Tibial artery (tissue), 4 donors: ENCODE results near the gene NRXN3.

Experiments
- DNase-seq, 2 donors: peaks; one replicate each; pipeline ENCODE4 v3.0.0-alpha.2; 2019
- H3K27ac ChIP-seq, 2 donors: fragments of 200-600 bp; sonication (generic) in 1 of 2; 1 replicate in 1 of 2; 2 replicates in 1 of 2; pipeline ENCODE4 v1.5.1; 2018 to 2019; ENCODE audit warnings: mild to moderate bottlenecking in 1 of 2
- H3K27me3 ChIP-seq, 2 donors: fragments of 200-600 bp; sonication (generic) in 1 of 2; one replicate each; pipeline versions ENCODE4 v1.5.1 to v1.6.0; 2016 to 2019
- H3K36me3 ChIP-seq, 3 donors: fragments of 200-600 bp; sonication (generic) in 2 of 3; one replicate each; pipeline ENCODE4 v1.5.1; 2016 to 2019; ENCODE audit warnings: mild to moderate bottlenecking in 2 of 3
- H3K4me1 ChIP-seq, 4 donors: fragments of 200-600 bp; sonication (generic) in 2 of 4; 1 replicate in 3 of 4; 2 replicates in 1 of 4; pipeline ENCODE4 v1.5.1; 2016 to 2019
- H3K4me3 ChIP-seq, 2 donors: fragments of 200-600 bp; sonication (generic) in 1 of 2; 1 replicate in 1 of 2; 2 replicates in 1 of 2; pipeline ENCODE4 v1.5.1; 2018 to 2019; ENCODE audit warnings: mild to moderate bottlenecking in 2 of 2
- H3K9me3 ChIP-seq, 3 donors: fragments of 200-600 bp; sonication (generic) in 1 of 3; one replicate each; pipeline ENCODE4 v1.5.1; 2016 to 2019
- intact Hi-C: fragments of 100-400 bp; cut with DNase I; formaldehyde crosslinking; loops from one replicate; pipeline ENCODE4 v1.15.0; 2023; ENCODE audit warnings: low total_unique reads
- TF ChIP-seq, protein P1 (sequence below), 2 experiments: fragments of 200-600 bp in 1 of 2; fragments of 450-650 bp in 1 of 2; IDR thresholded peaks; one replicate each; pipeline ENCODE4 v1.5.1; 2017 to 2019; ENCODE audit warnings: antibody characterized with exemption in 2 of 2, mild to moderate bottlenecking in 1 of 2, moderate library complexity in 1 of 2

NRXN3 gene

DNA sequence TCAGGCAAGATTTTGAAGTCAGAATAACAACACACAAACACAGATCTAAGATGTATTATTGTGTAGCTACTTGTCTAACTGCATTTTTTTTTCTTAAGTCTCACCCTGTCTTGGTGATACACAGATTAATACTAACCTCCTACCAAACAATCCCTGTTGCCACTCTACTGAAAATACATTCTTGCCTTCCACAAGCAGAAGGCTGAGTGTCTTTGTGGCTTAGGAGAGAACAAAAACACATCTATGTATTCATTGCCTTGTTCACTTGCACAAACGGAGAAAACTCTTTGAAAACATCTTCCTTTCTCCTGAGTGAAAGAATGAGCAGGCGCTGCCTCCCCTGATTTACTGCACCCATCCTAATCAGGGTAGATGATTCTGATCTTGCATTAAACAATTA lies 1398.9 kb downstream of the NRXN3 start:
- H3K9me3 ChIP-seq = no peaks in the 10 kb centered on the region
- H3K4me1 ChIP-seq = no peaks in the 10 kb centered on the region
- no peak overlapping the region for H3K27ac ChIP-seq
- no peaks in the 10 kb centered on the region for H3K36me3 ChIP-seq
- H3K27me3 ChIP-seq = no peaks in the 10 kb centered on the region
- no peak overlapping the region for H3K4me3 ChIP-seq
- no peak for DNase-seq
- intact Hi-C loops = no loop called here
- TF ChIP-seq, protein P1, sequence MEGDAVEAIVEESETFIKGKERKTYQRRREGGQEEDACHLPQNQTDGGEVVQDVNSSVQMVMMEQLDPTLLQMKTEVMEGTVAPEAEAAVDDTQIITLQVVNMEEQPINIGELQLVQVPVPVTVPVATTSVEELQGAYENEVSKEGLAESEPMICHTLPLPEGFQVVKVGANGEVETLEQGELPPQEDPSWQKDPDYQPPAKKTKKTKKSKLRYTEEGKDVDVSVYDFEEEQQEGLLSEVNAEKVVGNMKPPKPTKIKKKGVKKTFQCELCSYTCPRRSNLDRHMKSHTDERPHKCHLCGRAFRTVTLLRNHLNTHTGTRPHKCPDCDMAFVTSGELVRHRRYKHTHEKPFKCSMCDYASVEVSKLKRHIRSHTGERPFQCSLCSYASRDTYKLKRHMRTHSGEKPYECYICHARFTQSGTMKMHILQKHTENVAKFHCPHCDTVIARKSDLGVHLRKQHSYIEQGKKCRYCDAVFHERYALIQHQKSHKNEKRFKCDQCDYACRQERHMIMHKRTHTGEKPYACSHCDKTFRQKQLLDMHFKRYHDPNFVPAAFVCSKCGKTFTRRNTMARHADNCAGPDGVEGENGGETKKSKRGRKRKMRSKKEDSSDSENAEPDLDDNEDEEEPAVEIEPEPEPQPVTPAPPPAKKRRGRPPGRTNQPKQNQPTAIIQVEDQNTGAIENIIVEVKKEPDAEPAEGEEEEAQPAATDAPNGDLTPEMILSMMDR (IDR thresholded peaks at IDR 0.05) = no peak

DNA sequence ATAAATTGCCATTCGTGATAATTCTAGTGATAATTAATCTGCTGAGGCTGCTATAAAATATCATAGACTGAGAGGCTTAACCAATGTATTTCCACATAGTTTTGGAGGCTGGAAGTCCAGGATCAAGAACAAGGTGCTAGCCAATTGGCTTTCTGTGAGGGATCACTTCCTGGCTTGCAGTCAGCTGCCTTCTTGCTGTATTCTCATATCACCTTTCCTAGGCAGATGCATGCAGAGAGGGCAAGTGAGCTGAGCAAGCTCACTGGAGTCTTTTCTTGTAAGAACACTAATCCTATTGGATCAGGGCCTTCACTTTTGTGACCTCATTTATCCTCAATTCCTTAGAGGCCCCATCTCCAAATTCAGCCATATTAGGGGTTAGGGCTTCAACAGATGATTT lies 1400.5 kb downstream of the NRXN3 start:
- intact Hi-C loops = no loop called here
- no peak overlapping the region for H3K4me3 ChIP-seq

DNA sequence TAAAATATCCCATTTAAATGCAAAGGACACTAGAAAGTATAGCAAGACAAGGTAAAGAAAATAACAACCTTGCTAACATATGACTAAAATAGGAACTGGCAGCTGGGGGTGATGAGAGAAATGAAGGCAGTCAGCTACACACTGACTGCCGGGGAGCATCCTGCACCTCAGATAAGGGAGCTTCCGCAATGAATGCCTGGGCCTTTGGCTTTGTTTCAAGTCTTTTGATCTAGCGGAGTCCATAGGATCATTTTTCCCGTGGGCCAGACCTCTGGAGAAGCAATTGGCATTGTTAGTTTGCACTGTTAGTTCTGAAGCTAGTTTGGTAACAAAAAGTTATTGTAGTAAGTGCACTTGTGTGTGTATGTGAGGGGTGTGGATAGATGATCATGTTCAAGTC lies 1401.2 kb downstream of the NRXN3 start:
- no peak for DNase-seq
- Histone ChIP-seq H3K27me3 (no peaks in the 10 kb centered on the region), H3K9me3 (no peaks in the 10 kb centered on the region), H3K4me3 (no peak overlapping the region), H3K36me3 (no peaks in the 10 kb centered on the region), H3K27ac (no peak overlapping the region), H3K4me1 (no peaks in the 10 kb centered on the region)
- TF ChIP-seq, protein P1 (IDR thresholded peaks at IDR 0.05) = no peak
- intact Hi-C loops = no loop called here

More for the DNA sequence above, 1400.5 kb downstream of the NRXN3 start:
- no peaks in the 10 kb centered on the region for H3K36me3 ChIP-seq
- H3K27me3 ChIP-seq = no peaks in the 10 kb centered on the region
- H3K9me3 ChIP-seq = no peaks in the 10 kb centered on the region
- H3K4me1 ChIP-seq = no peaks in the 10 kb centered on the region
- no peak for DNase-seq
- TF ChIP-seq, protein P1 (IDR thresholded peaks at IDR 0.05) = no peak
- H3K27ac ChIP-seq = no peak overlapping the region

DNA sequence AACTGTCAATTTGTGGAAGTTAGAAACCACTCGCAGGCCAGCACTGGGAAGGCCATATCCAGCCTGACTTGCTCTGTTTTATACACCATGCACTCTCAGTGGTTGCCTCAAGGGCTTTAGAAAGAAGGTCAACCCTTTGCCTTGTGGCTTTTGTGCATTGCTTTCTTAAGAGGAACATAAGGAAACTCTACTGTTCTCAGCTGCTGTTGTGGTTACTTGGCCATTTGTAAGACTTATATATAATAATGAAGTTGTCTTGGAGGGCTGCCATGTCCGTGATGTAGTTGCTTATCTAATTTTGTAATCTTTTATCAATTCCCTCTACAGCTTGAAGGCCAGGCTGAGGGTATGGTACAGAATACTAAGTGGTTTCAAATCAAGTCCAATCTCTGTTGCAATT lies 1403.3 kb downstream of the NRXN3 start:
- Histone ChIP-seq H3K36me3 (no peaks in the 10 kb centered on the region), H3K4me3 (no peak overlapping the region), H3K9me3 (no peaks in the 10 kb centered on the region), H3K27ac (no peak overlapping the region), H3K27me3 (no peaks in the 10 kb centered on the region), H3K4me1 (no peaks in the 10 kb centered on the region)
- intact Hi-C loops = no loop called here
- DNase-seq = no peak
- TF ChIP-seq, protein P1 (IDR thresholded peaks at IDR 0.05) = no peak

DNA sequence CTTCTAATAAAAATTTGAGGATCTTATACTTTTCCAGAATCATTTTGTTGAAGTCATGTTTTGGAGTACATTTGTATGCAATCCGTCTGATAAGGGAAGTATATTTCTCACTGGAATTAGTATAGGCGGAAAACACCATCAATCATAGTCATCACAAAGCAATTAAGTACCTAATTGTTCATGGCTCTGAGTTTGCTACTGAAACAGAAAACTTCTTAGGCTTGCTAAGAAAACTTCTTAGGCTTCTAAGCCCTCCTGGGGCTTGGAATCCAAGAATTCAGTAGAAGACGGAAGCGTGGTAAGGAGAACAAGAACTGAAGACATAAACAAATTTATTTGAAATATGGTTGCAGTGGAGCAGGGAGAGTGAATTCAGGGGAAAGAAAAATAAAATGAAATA lies 1404.9 kb downstream of the NRXN3 start:
- Histone ChIP-seq H3K27me3 (no peaks in the 10 kb centered on the region), H3K4me3 (no peak overlapping the region), H3K27ac (no peak overlapping the region), H3K9me3 (no peaks in the 10 kb centered on the region), H3K36me3 (no peaks in the 10 kb centered on the region), H3K4me1 (no peaks in the 10 kb centered on the region)
- TF ChIP-seq, protein P1 (IDR thresholded peaks at IDR 0.05) = no peak
- intact Hi-C loops = no loop called here
- DNase-seq = no peak

DNA sequence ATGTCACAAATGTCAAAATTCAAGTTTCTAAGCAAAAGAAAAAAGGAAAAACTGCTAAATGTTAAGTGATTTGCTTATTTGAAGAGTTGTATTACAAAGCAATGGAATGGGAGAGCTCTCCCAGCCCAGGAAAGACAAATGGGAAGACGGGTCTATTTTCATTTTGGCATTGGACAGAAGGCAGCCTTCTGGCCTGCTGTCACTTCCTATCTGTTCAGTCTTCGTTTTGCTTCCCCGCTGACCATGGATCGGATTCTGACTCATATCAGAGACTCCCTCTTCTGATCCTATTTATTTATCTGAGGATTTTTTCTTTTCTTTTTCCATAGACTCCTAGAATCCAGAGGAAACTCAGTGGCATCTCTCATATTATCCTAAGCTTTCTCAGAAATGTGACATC lies 1406.3 kb downstream of the NRXN3 start:
- no peak for DNase-seq
- no peaks in the 10 kb centered on the region for H3K4me1 ChIP-seq

More for the DNA sequence above, 1406.3 kb downstream of the NRXN3 start:
- intact Hi-C loops = no loop called here
- no peak overlapping the region for H3K4me3 ChIP-seq
- H3K36me3 ChIP-seq = no peaks in the 10 kb centered on the region
- H3K27me3 ChIP-seq = no peaks in the 10 kb centered on the region
- H3K9me3 ChIP-seq = no peaks in the 10 kb centered on the region
- no peak overlapping the region for H3K27ac ChIP-seq
- TF ChIP-seq, protein P1 (IDR thresholded peaks at IDR 0.05) = no peak
